IMR-90 (cell line): ENCODE data around the gene GPR3. TPM values are rescaled to one million over a fixed set of nuclear protein-coding genes. Genes with fewer than 3 reads are reported as not detected.

Experiments used
- ATAC-seq: fragments of 200-7000 bp; cut with Tn5 transposase; 2 replicates; pipeline ENCODE4 v1.9.1; 2020; ENCODE audit warnings: low read depth, mild to moderate bottlenecking, moderate library complexity
- BruUV-seq: library from RNA; stranded (reverse); fragments of 400-500 nt; replicated peaks from 2 replicates; lab custom pipeline; 2021; lab: Mats Ljungman, UMichigan
- CTCF ChIA-PET: fragments of 300-600 bp; formaldehyde crosslinking; extraction: SDS; loops from one replicate; lab custom pipeline; 2021; ENCODE audit warnings: antibody characterized with exemption; lab: Yijun Ruan, JAX
- POLR2A ChIA-PET: fragments of 300-600 bp; sonication (Branson Sonifier 250); formaldehyde crosslinking; loops from one replicate; lab custom pipeline; 2022; ENCODE audit warnings: antibody characterized with exemption; ENCODE audit not compliant: unreplicated experiment; lab: Charles Lee
- DNase-seq: peaks from one replicate; pipeline ENCODE4 v3.0.0; 2013
- H2AFZ ChIP-seq: replicated peaks from 2 replicates; pipeline ENCODE3; 2013; ENCODE audit warnings: low read length, mild to moderate bottlenecking; ENCODE audit not compliant: poor library complexity
- H2AK5ac ChIP-seq: 2 replicates; pipeline ENCODE4 v1.6.1; 2013; ENCODE audit warnings: low read depth, low read length, inconsistent platforms
- H2AK9ac ChIP-seq: replicated peaks from 2 replicates; pipeline ENCODE3; 2013; ENCODE audit warnings: mild to moderate bottlenecking, low read depth, low read length, moderate library complexity; ENCODE audit not compliant: poor library complexity
- H2BK120ac ChIP-seq: 2 replicates; pipeline ENCODE4 v1.6.1; 2013; ENCODE audit warnings: low read depth, low read length, inconsistent platforms
- H2BK15ac ChIP-seq: 3 replicates; pipeline ENCODE4 v1.6.1; 2013; ENCODE audit warnings: low read depth, low read length, inconsistent platforms
- H2BK20ac ChIP-seq: 2 replicates; pipeline ENCODE4 v1.6.1; 2013; ENCODE audit warnings: low read depth, mild to moderate bottlenecking, inconsistent platforms, low read length, moderate library complexity
- H2BK5ac ChIP-seq: 2 replicates; pipeline ENCODE4 v1.6.1; 2013; ENCODE audit warnings: mild to moderate bottlenecking, low read depth, low read length, inconsistent platforms; ENCODE audit not compliant: poor library complexity, severe bottlenecking
- H3K14ac ChIP-seq: replicated peaks from 2 replicates; pipeline ENCODE4 v1.6.1; 2013; ENCODE audit warnings: low read depth, low read length, inconsistent platforms
- H3K18ac ChIP-seq: 2 replicates; pipeline ENCODE4 v1.6.1; 2013; ENCODE audit warnings: low read depth, low read length, control low read depth
- H3K23ac ChIP-seq: 2 replicates; pipeline ENCODE4 v1.6.1; 2013; ENCODE audit warnings: low read depth, low read length, inconsistent platforms
- H3K27ac ChIP-seq: 2 replicates; pipeline ENCODE4 v1.5.1; 2013; ENCODE audit warnings: mild to moderate bottlenecking, control low read depth, low read length; ENCODE audit not compliant: insufficient read depth
- H3K27me3 ChIP-seq: 2 replicates; pipeline ENCODE4 v1.6.1; 2013; ENCODE audit warnings: low read length; ENCODE audit not compliant: control insufficient read depth, insufficient read depth
- H3K36me3 ChIP-seq: 2 replicates; pipeline ENCODE4 v1.6.1; 2013; ENCODE audit warnings: low read length, mixed read lengths; ENCODE audit not compliant: control insufficient read depth, insufficient read depth
- H3K4ac ChIP-seq: 2 replicates; pipeline ENCODE4 v1.6.1; 2013; ENCODE audit warnings: low read depth, low read length, inconsistent platforms
- H3K4me1 ChIP-seq: 2 replicates; pipeline ENCODE4 v1.6.1; 2013; ENCODE audit warnings: low read length, mixed read lengths; ENCODE audit not compliant: control insufficient read depth, insufficient read depth
- H3K4me2 ChIP-seq: 2 replicates; pipeline ENCODE4 v1.6.1; 2013; ENCODE audit warnings: low read depth, mild to moderate bottlenecking, control low read depth, low read length, moderate library complexity
- H3K4me3 ChIP-seq: 2 replicates; pipeline ENCODE4 v1.5.1; 2013; ENCODE audit warnings: low read depth, mild to moderate bottlenecking, control low read depth, low read length, moderate library complexity; ENCODE audit not compliant: insufficient read depth
- H3K56ac ChIP-seq: 2 replicates; pipeline ENCODE4 v1.6.1; 2013; ENCODE audit warnings: low read length, inconsistent platforms; ENCODE audit not compliant: insufficient read depth; ENCODE audit errors: extremely low read depth
- H3K79me1 ChIP-seq, 2 experiments: 2 replicates each; pipeline ENCODE4 v1.6.1; 2013; ENCODE audit warnings: low read length in 2 of 2, inconsistent platforms in 1 of 2, low read depth in 1 of 2
- H3K9ac ChIP-seq: 2 replicates; pipeline ENCODE4 v1.6.1; 2013; ENCODE audit warnings: low read depth, low read length, control low read depth
- H3K9me1 ChIP-seq: 2 replicates; pipeline ENCODE4 v1.6.1; 2013; ENCODE audit warnings: low read length, inconsistent platforms; ENCODE audit not compliant: insufficient read depth
- H3K9me3 ChIP-seq: 2 replicates; pipeline ENCODE4 v1.6.1; 2013; ENCODE audit warnings: low read length; ENCODE audit not compliant: control insufficient read depth, insufficient read depth
- H4K20me1 ChIP-seq: 2 replicates; pipeline ENCODE4 v1.6.1; 2013; ENCODE audit warnings: low read length, inconsistent platforms; ENCODE audit not compliant: insufficient read depth
- H4K5ac ChIP-seq: 2 replicates; pipeline ENCODE4 v1.6.1; 2013; ENCODE audit warnings: mild to moderate bottlenecking, low read depth, low read length, control low read depth
- H4K8ac ChIP-seq, 2 experiments: 2 replicates each; pipeline ENCODE4 v1.6.1; 2013; ENCODE audit warnings: low read depth in 2 of 2, low read length in 2 of 2, control low read depth in 1 of 2, inconsistent platforms in 1 of 2
- H4K91ac ChIP-seq: 2 replicates; pipeline ENCODE4 v1.6.1; 2013; ENCODE audit warnings: low read depth, low read length, inconsistent platforms; ENCODE audit not compliant: insufficient read depth
- BHLHE40 ChIP-seq: fragments of 150-350 bp; IDR thresholded peaks from 2 replicates; pipeline ENCODE4 v1.6.1; 2016; ENCODE audit warnings: mild to moderate bottlenecking, low read depth, low read length
- MAFK ChIP-seq: IDR thresholded peaks from 2 replicates; pipeline ENCODE4 v1.6.1; 2012; ENCODE audit warnings: low read depth, low read length, improper control_type of control experiment
- MXI1 ChIP-seq: IDR thresholded peaks from 2 replicates; pipeline ENCODE4 v1.6.1; 2012; ENCODE audit warnings: low read depth, mild to moderate bottlenecking, low read length, moderate library complexity, borderline replicate concordance
- NFE2L2 ChIP-seq: fragments of 150-350 bp; IDR thresholded peaks from 2 replicates; pipeline ENCODE4 v1.6.1; 2016; ENCODE audit warnings: low read depth, mild to moderate bottlenecking, low read length
- POLR2A ChIP-seq: IDR thresholded peaks from 2 replicates; pipeline ENCODE4 v1.6.1; 2012; ENCODE audit warnings: mild to moderate bottlenecking, low read depth, low read length
- RAD21 ChIP-seq: IDR thresholded peaks from 2 replicates; pipeline ENCODE4 v1.6.1; 2012; ENCODE audit warnings: low read length, improper control_type of control experiment
- RCOR1 ChIP-seq: IDR thresholded peaks from 2 replicates; pipeline ENCODE4 v1.6.1; 2012; ENCODE audit warnings: mild to moderate bottlenecking, low read length, improper control_type of control experiment; ENCODE audit not compliant: insufficient replicate concordance
- RFX5 ChIP-seq: IDR thresholded peaks from 2 replicates; pipeline ENCODE4 v1.8.0; 2012; ENCODE audit warnings: low read depth, mild to moderate bottlenecking, low read length, moderate library complexity
- SMC3 ChIP-seq: fragments of 150-350 bp; IDR thresholded peaks from 2 replicates; pipeline ENCODE4 v1.6.1; 2016; ENCODE audit warnings: low read depth, mild to moderate bottlenecking, antibody characterized with exemption, low read length, moderate library complexity
- USF2 ChIP-seq: fragments of 150-350 bp; IDR thresholded peaks from 2 replicates; pipeline ENCODE4 v1.6.1; 2017; ENCODE audit warnings: mild to moderate bottlenecking, antibody characterized with exemption, low read length, low read depth
- WGBS, 2 experiments: methylation state at CpG; one replicate each; pipeline versions ENCODE4 v1.1.5 to v1.1.7; 2013; ENCODE audit warnings: missing lambda C conversion rate in 2 of 2; ENCODE audit not compliant: insufficient read length in 1 of 2; ENCODE audit errors: extremely low coverage in 2 of 2; 5-methylcytosine and 5-hydroxymethylcytosine counted together
- dilution Hi-C: fragments of 300-500 bp; cut with HindIII; formaldehyde crosslinking; loops from one replicate; pipeline ENCODE4 v1.14.3; 2018; ENCODE audit warnings: low sequenced_read_pairs; ENCODE audit not compliant: unreplicated experiment
- in situ Hi-C: fragments of 300-500 bp; cut with MboI; formaldehyde crosslinking; loops from 3 replicates; pipeline ENCODE4 v1.14.3; 2019; ENCODE audit warnings: low sequenced_read_pairs, inconsistent platforms, mixed read lengths
- intact Hi-C: fragments of 100-400 bp; cut with micrococcal nuclease; formaldehyde crosslinking; loops from 2 replicates; pipeline ENCODE4 v1.10.0; 2022
- polyA plus RNA-seq, 3 experiments: library from polyadenylated mRNA; depleted of rRNA; stranded (reverse); fragments of >200 nt; gene quantifications; 2 replicates each; pipeline ENCODE4 v1.2.3, GENCODE V29; 2012; ENCODE audit warnings: low replicate concordance in 1 of 3
- total RNA-seq: library from RNA; depleted of rRNA; stranded (reverse); fragments of >200 nt; gene quantifications from 2 replicates; pipeline ENCODE4 v1.2.3, GENCODE V29; 2012
- TF ChIP-seq, protein P1 (sequence below): conservative IDR thresholded peaks from 2 replicates; pipeline ENCODE4 v1.5.1; 2012; ENCODE audit warnings: mild to moderate bottlenecking, low read depth, low read length, improper control_type of control experiment
- TF ChIP-seq, protein P2 (sequence below): fragments of 150-350 bp; IDR thresholded peaks from 2 replicates; pipeline ENCODE4 v1.6.1; 2016; ENCODE audit warnings: low read depth, mild to moderate bottlenecking, low read length, moderate library complexity, borderline replicate concordance

The GPR3 gene
- total and polyA plus RNA-seq, 2 of the 4 experiments (the other 2 are of a cell fraction) = 0.72 to 4.8 TPM

DNA sequence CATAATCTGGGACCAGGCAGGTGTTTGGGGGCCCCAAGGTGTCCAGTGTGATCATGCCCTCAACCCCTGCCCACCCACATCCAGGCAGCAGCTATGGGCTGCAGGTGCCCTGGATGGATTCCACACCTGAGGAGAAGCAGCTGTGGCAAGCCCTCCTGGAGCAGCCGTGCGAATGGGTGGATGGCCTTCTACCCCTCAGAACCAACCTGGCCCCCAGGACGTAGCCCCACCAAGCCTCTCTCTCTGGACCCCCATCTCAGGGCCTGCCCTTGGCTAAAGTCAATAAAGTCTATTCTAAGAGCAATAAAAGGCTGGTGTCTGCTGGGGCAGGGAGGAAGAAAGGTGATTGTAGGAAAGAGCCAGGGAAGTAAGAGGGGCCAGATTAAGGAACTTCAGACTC lies 38.8 kb upstream of the GPR3 start:
- POLR2A ChIA-PET = no interaction called here
- peaks cover 5% of the 10 kb centered on the region; the same call in 1 of the 2 replicates for H3K4me1 ChIP-seq
- no peak overlapping the region for H4K5ac ChIP-seq
- H3K18ac ChIP-seq = no peak overlapping the region
- H3K23ac ChIP-seq = no peak overlapping the region
- H4K91ac ChIP-seq = no peak overlapping the region
- no peak overlapping the region for H3K9ac ChIP-seq
- H2BK120ac ChIP-seq = no peak overlapping the region
- no peak overlapping the region for H3K4ac ChIP-seq
- H3K27me3 ChIP-seq = no peaks in the 10 kb centered on the region; the same call in 1 of the 2 replicates
- in situ Hi-C loops = no loop called here
- no peak overlapping the region for H3K4me2 ChIP-seq
- DNase-seq = no peak
- no peak overlapping the region for H2BK20ac ChIP-seq
- no peak for TF ChIP-seq RCOR1
- TF ChIP-seq RAD21 = no peak
- TF ChIP-seq POLR2A = no peak
- TF ChIP-seq, protein P1, sequence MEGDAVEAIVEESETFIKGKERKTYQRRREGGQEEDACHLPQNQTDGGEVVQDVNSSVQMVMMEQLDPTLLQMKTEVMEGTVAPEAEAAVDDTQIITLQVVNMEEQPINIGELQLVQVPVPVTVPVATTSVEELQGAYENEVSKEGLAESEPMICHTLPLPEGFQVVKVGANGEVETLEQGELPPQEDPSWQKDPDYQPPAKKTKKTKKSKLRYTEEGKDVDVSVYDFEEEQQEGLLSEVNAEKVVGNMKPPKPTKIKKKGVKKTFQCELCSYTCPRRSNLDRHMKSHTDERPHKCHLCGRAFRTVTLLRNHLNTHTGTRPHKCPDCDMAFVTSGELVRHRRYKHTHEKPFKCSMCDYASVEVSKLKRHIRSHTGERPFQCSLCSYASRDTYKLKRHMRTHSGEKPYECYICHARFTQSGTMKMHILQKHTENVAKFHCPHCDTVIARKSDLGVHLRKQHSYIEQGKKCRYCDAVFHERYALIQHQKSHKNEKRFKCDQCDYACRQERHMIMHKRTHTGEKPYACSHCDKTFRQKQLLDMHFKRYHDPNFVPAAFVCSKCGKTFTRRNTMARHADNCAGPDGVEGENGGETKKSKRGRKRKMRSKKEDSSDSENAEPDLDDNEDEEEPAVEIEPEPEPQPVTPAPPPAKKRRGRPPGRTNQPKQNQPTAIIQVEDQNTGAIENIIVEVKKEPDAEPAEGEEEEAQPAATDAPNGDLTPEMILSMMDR = no peak
- TF ChIP-seq NFE2L2 = no peak
- TF ChIP-seq MAFK = no peak
- TF ChIP-seq, protein P2, sequence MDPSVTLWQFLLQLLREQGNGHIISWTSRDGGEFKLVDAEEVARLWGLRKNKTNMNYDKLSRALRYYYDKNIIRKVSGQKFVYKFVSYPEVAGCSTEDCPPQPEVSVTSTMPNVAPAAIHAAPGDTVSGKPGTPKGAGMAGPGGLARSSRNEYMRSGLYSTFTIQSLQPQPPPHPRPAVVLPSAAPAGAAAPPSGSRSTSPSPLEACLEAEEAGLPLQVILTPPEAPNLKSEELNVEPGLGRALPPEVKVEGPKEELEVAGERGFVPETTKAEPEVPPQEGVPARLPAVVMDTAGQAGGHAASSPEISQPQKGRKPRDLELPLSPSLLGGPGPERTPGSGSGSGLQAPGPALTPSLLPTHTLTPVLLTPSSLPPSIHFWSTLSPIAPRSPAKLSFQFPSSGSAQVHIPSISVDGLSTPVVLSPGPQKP = no peak
- TF ChIP-seq SMC3 = no peak
- TF ChIP-seq BHLHE40 = no peak
- no peak for TF ChIP-seq USF2
- no peak for TF ChIP-seq RFX5
- no peak for TF ChIP-seq MXI1
- H2AK9ac ChIP-seq = no peak overlapping the region
- no peaks in the 10 kb centered on the region for H3K79me1 ChIP-seq
- no peak overlapping the region for H3K4me3 ChIP-seq
- dilution Hi-C loops = no loop called here
- no CpG with 5 or more reads among the region's 3 CpGs for WGBS, 2 experiments
- no peak overlapping the region for H3K27ac ChIP-seq
- BruUV-seq = no TSS peak
- H2AFZ ChIP-seq = no peak overlapping the region
- no peak overlapping the region for H3K56ac ChIP-seq
- H2BK5ac ChIP-seq = no peak overlapping the region
- H3K9me1 ChIP-seq = no peaks in the 10 kb centered on the region; the same call in 1 of the 2 replicates
- no peaks in the 10 kb centered on the region for H4K20me1 ChIP-seq
- peaks cover 19% of the 10 kb centered on the region for H3K36me3 ChIP-seq
- no peak overlapping the region for H2AK5ac ChIP-seq
- no peak overlapping the region for H4K8ac ChIP-seq
- CTCF ChIA-PET = interaction anchor here (0.7 kb wide), 1 partner anchor 253 kb away, joined by 3 read pairs; no protein-coding TSS in a partner anchor
- ATAC-seq = no peak
- no peak overlapping the region for H3K14ac ChIP-seq
- intact Hi-C loops = no loop called here
- no peak overlapping the region for H2BK15ac ChIP-seq
- H3K9me3 ChIP-seq = no peaks in the 10 kb centered on the region
